Measurements from ENCODE around the gene GDNF.

GDNF gene

GRCh38 chr5:37812365-37812764 lies 27.5 kb downstream of the GDNF start:
- TF ChIP-seq CTCF (IDR thresholded peaks at IDR 0.05), result no peak
- Mint-ChIP-seq H3K27ac (peak overlapping the region; percentile 1), H3K27me3 (ENCODE audit: low read depth, poor library complexity) (peaks cover 3% of the 10 kb centered on the region), H3K4me3 (no peak overlapping the region), H3K9me3 (no peaks in the 10 kb centered on the region), H3K4me1 (peaks cover 33% of the 10 kb centered on the region), H3K36me3 (ENCODE audit: low read depth) (peaks cover 45% of the 10 kb centered on the region)
- DNase-seq, result no peak

- no peak for TF ChIP-seq CTCF (IDR thresholded peaks at IDR 0.05)
- peak overlapping the region; percentile 1 for H3K27ac Mint-ChIP-seq
Measured at GRCh38 chr5:37811866-37812265, 28.0 kb downstream of the GDNF start.

GRCh38 chr5:37810311-37810710 lies 29.5 kb downstream of the GDNF start:
- Mint-ChIP-seq H3K27me3 (ENCODE audit: low read depth, poor library complexity) (peaks cover 9% of the 10 kb centered on the region), H3K4me3 (no peak overlapping the region), H3K4me1 (peaks cover 13% of the 10 kb centered on the region), H3K27ac (peak overlapping the region; percentile 77), H3K9me3 (no peaks in the 10 kb centered on the region), H3K36me3 (ENCODE audit: low read depth) (peaks cover 26% of the 10 kb centered on the region)
- no peak for TF ChIP-seq CTCF (IDR thresholded peaks at IDR 0.05)
- no peak for DNase-seq

More at GRCh38 chr5:37811866-37812265, 28.0 kb downstream of the GDNF start:
- H3K36me3 Mint-ChIP-seq (ENCODE audit: low read depth), result peaks cover 42% of the 10 kb centered on the region
- peaks cover 29% of the 10 kb centered on the region for H3K4me1 Mint-ChIP-seq
- H3K4me3 Mint-ChIP-seq, result no peak overlapping the region
- no peak for DNase-seq
- peaks cover 6% of the 10 kb centered on the region for H3K27me3 Mint-ChIP-seq (ENCODE audit: low read depth, poor library complexity)
- H3K9me3 Mint-ChIP-seq, result no peaks in the 10 kb centered on the region

GRCh38 chr5:37808945-37809344 lies 30.9 kb downstream of the GDNF start:
- TF ChIP-seq CTCF (IDR thresholded peaks at IDR 0.05), result no peak
- peaks cover 9% of the 10 kb centered on the region for H3K27me3 Mint-ChIP-seq (ENCODE audit: low read depth, poor library complexity)
- H3K4me1 Mint-ChIP-seq, result peaks cover 11% of the 10 kb centered on the region
- no peak overlapping the region for H3K4me3 Mint-ChIP-seq
- H3K36me3 Mint-ChIP-seq (ENCODE audit: low read depth), result peaks cover 12% of the 10 kb centered on the region
- H3K27ac Mint-ChIP-seq, result peak overlapping the region; percentile 68
- H3K9me3 Mint-ChIP-seq, result no peaks in the 10 kb centered on the region
- no peak for DNase-seq

GRCh38 chr5:37807621-37808301 lies 32.1 kb downstream of the GDNF start:
- H3K27me3 Mint-ChIP-seq (ENCODE audit: low read depth, poor library complexity), result peaks cover 9% of the 10 kb centered on the region
- no peak for TF ChIP-seq CTCF (IDR thresholded peaks at IDR 0.05)
- no peaks in the 10 kb centered on the region for H3K9me3 Mint-ChIP-seq
- no peak overlapping the region for H3K4me3 Mint-ChIP-seq
- peaks cover 6% of the 10 kb centered on the region for H3K36me3 Mint-ChIP-seq (ENCODE audit: low read depth)
- no peak overlapping the region for H3K27ac Mint-ChIP-seq
- peaks cover 11% of the 10 kb centered on the region for H3K4me1 Mint-ChIP-seq
- no peak for DNase-seq

GRCh38 chr5:37807015-37807414 lies 32.8 kb downstream of the GDNF start:
- peaks cover 12% of the 10 kb centered on the region for H3K27me3 Mint-ChIP-seq (ENCODE audit: low read depth, poor library complexity)
- no peak for DNase-seq
- no peaks in the 10 kb centered on the region for H3K36me3 Mint-ChIP-seq (ENCODE audit: low read depth)
- no peaks in the 10 kb centered on the region for H3K9me3 Mint-ChIP-seq
- no peak for TF ChIP-seq CTCF (IDR thresholded peaks at IDR 0.05)
- no peak overlapping the region for H3K27ac Mint-ChIP-seq
- no peak overlapping the region for H3K4me3 Mint-ChIP-seq
- peaks cover 11% of the 10 kb centered on the region for H3K4me1 Mint-ChIP-seq

All from nephron progenitor cell (in vitro differentiated cells).